Measurements from ENCODE around the gene CTNND2. TPM values are rescaled to one million over a fixed set of nuclear protein-coding genes. Genes with fewer than 3 reads are reported as not detected.

CTNND2 gene
- total and polyA plus RNA-seq, 4 donors = 0.05 to 0.50 (median 0.27) TPM

DNA sequence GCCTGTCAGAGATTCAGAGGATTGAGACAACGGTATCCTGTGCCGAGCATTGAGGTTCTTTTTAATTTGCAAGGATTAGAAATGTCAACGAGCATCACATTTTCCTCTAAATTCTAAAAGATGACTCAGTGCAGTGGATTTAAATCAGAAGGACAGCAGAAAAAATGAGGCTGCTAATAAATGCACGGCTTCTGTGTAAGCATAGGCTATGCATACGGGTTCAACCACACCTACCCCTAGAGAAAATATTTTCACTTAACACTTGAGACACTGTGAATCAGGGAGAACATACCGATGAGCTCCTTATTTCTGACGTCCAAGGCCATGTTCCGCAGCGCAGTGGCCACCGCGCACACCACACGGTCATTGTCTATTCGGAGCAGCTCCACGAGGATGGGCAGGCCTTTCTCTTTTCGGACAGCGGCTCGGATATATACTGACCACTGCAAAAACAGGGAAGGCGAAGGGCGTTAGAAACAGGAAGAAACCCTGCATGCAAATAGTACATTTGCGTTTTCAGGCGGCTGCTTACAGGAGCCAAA, 821.8 kb downstream of the CTNND2 start:
- no peaks in the 10 kb centered on the region for H3K36me3 ChIP-seq (ENCODE audit: control insufficient read depth in 4 of 4, insufficient read depth in 3 of 4, low read depth in 1 of 4, low read length in 3 of 4)
- TF ChIP-seq RAD21 (IDR thresholded peaks at IDR 0.05) (no peak), SP1 (IDR thresholded peaks at IDR 0.05) (no peak), JUND (IDR thresholded peaks at IDR 0.05) (no peak), HNF4A (conservative IDR thresholded peaks at IDR 0.05) (no peak), YY1 (IDR thresholded peaks at IDR 0.05) (no peak), TAF1 (conservative IDR thresholded peaks at IDR 0.05) (no peak)
- TF ChIP-seq, protein P1, sequence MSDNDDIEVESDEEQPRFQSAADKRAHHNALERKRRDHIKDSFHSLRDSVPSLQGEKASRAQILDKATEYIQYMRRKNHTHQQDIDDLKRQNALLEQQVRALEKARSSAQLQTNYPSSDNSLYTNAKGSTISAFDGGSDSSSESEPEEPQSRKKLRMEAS (IDR thresholded peaks at IDR 0.05) = no peak
- TF ChIP-seq, protein P2, sequence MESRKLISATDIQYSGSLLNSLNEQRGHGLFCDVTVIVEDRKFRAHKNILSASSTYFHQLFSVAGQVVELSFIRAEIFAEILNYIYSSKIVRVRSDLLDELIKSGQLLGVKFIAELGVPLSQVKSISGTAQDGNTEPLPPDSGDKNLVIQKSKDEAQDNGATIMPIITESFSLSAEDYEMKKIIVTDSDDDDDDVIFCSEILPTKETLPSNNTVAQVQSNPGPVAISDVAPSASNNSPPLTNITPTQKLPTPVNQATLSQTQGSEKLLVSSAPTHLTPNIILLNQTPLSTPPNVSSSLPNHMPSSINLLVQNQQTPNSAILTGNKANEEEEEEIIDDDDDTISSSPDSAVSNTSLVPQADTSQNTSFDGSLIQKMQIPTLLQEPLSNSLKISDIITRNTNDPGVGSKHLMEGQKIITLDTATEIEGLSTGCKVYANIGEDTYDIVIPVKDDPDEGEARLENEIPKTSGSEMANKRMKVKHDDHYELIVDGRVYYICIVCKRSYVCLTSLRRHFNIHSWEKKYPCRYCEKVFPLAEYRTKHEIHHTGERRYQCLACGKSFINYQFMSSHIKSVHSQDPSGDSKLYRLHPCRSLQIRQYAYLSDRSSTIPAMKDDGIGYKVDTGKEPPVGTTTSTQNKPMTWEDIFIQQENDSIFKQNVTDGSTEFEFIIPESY (IDR thresholded peaks at IDR 0.05) = no peak
- WGBS = 92% methylated on average over 21 of the region's 21 CpGs
- H3K4me3 ChIP-seq (ENCODE audit: low read depth in 1 of 3, low read length in 3 of 3) = no peak overlapping the region
- no peak overlapping the region for H3K9ac ChIP-seq (ENCODE audit: low read depth in 1 of 2, low read length in 2 of 2)
- H3K4me1 ChIP-seq (ENCODE audit: control insufficient read depth in 4 of 4, insufficient read depth in 4 of 4, low read length in 3 of 4) = no peaks in the 10 kb centered on the region
- H3K27me3 ChIP-seq (ENCODE audit: control insufficient read depth in 4 of 4, insufficient read depth in 4 of 4, low read length in 3 of 4) = no peaks in the 10 kb centered on the region
- no peak for DNase-seq (ENCODE audit: low spot score)
- no peak overlapping the region for H3K27ac ChIP-seq (ENCODE audit: low read depth in 1 of 2, low read length in 2 of 2)
- H3K9me3 ChIP-seq (ENCODE audit: control insufficient read depth in 4 of 4, low read length in 3 of 4) = no peaks in the 10 kb centered on the region

DNA sequence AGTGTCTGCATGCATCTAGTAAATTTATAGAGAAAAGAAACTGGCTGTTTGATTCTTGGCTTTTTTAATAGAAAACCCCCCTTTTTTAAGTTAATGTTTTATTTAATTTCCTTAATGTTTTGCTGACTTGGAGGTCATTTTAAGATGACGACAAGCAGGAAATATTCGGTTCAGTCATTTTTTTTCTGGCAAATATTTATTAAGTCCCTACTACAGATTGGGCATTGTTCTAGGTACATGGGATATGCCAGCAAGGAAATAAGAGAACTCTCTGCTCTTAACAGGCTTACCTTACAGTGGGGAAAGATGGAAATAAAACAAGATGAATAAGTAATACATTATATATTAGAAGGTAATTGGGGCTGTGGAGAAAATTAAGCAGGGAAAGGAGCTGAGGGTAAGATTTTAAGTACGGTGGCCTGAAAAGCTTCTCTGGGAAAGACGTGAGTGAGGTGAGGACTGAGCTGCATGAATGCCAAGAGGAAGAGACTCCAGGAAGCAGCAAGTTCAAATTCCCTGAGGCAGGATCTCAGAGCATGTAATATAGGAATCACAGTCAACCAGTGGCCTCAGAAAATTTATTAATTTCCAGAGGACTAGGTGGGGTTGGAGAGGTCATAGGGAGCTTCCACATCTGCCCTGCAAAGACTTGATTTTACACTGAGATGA, 827.2 kb downstream of the CTNND2 start:
- DNase-seq (ENCODE audit: low spot score) = no peak
- WGBS = 70% methylated on average over 4 of the region's 4 CpGs
- TF ChIP-seq HNF4A (conservative IDR thresholded peaks at IDR 0.05) (no peak), FOXA1 (IDR thresholded peaks at IDR 0.05) (no peak), HNF4G (IDR thresholded peaks at IDR 0.05) (no peak)
- Histone ChIP-seq H3K9ac (ENCODE audit: low read depth in 1 of 2, low read length in 2 of 2) (no peak overlapping the region), H3K4me3 (ENCODE audit: low read depth in 1 of 3, low read length in 3 of 3) (no peak overlapping the region), H3K36me3 (ENCODE audit: control insufficient read depth in 4 of 4, insufficient read depth in 3 of 4, low read depth in 1 of 4, low read length in 3 of 4) (no peaks in the 10 kb centered on the region), H3K4me1 (ENCODE audit: control insufficient read depth in 4 of 4, insufficient read depth in 4 of 4, low read length in 3 of 4) (no peaks in the 10 kb centered on the region), H3K27ac (ENCODE audit: low read depth in 1 of 2, low read length in 2 of 2) (no peak overlapping the region), H3K9me3 (ENCODE audit: control insufficient read depth in 4 of 4, low read length in 3 of 4) (no peaks in the 10 kb centered on the region), H3K27me3 (ENCODE audit: control insufficient read depth in 4 of 4, insufficient read depth in 4 of 4, low read length in 3 of 4) (peaks cover 0 to 2% (median 0%) of the 10 kb centered on the region in 4 donors)

DNA sequence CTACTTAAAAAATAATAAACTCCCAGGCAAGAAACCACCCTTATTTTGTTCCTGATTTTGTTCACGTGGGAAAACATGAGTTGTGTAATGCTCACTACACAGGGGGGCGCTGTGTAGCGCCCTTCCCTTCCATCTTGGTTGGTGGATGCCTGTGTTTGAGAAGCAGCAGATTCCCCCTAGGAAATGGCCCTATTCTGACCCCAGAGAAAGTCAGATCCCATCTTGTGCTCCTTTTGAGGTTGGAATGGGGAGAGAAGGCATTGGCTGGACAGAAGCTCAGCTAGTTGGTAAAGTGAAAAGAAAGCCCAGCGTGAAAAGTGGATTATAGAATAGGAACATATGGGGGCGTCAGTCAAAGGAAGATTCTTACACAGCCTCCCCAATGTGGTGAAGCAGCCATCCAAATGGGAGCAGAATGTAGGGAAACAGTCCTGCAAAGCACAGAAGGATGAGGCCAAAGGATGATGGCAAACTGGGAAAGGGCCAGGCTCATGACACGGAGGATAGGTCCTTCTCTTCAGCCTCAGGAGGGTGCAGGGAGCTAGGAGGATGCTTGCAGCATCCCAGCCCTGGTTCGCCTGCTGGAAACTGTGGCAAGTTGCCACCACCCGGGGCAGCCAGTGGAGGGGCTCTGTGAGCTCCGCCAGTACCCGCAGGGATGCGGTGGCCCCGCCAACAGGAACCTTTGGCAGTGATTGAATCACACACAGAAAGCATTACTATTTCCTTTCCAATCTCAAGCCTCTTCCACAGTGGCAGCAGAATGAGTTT, 829.0 kb downstream of the CTNND2 start:
- 75% methylated on average over 12 of the region's 12 CpGs for WGBS
- DNase-seq (ENCODE audit: low spot score) = no peak
- TF ChIP-seq, protein P3, sequence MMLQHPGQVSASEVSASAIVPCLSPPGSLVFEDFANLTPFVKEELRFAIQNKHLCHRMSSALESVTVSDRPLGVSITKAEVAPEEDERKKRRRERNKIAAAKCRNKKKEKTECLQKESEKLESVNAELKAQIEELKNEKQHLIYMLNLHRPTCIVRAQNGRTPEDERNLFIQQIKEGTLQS (IDR thresholded peaks at IDR 0.05) = no peak
- Histone ChIP-seq H3K4me1 (ENCODE audit: control insufficient read depth in 4 of 4, insufficient read depth in 4 of 4, low read length in 3 of 4) (no peaks in the 10 kb centered on the region), H3K27me3 (ENCODE audit: control insufficient read depth in 4 of 4, insufficient read depth in 4 of 4, low read length in 3 of 4) (peaks cover 0 to 2% (median 0%) of the 10 kb centered on the region in 4 donors), H3K36me3 (ENCODE audit: control insufficient read depth in 4 of 4, insufficient read depth in 3 of 4, low read depth in 1 of 4, low read length in 3 of 4) (no peaks in the 10 kb centered on the region), H3K4me3 (ENCODE audit: low read depth in 1 of 3, low read length in 3 of 3) (no peak overlapping the region), H3K9ac (ENCODE audit: low read depth in 1 of 2, low read length in 2 of 2) (no peak overlapping the region), H3K9me3 (ENCODE audit: control insufficient read depth in 4 of 4, low read length in 3 of 4) (no peaks in the 10 kb centered on the region), H3K27ac (ENCODE audit: low read depth in 1 of 2, low read length in 2 of 2) (no peak overlapping the region)
